ENCODE data around the gene ITPR2.
"Not testable (repeated sequence)": the region's sequence is repeated elsewhere in the genome, so short reads cannot be mapped to it uniquely, and the experiment has no call there.

Gene ITPR2

GRCh38 chr12:26633591-26634210, 199.3 kb downstream of the ITPR2 start:
- DNase-seq (ENCODE audit: low read depth in 2 of 3, low spot score in 2 of 3), result no peak

- DNase-seq (ENCODE audit: low read depth in 2 of 3, low spot score in 2 of 3), result no peak
These were observed 200.2 kb downstream of the ITPR2 start for GRCh38 chr12:26632756-26633155.

DNA sequence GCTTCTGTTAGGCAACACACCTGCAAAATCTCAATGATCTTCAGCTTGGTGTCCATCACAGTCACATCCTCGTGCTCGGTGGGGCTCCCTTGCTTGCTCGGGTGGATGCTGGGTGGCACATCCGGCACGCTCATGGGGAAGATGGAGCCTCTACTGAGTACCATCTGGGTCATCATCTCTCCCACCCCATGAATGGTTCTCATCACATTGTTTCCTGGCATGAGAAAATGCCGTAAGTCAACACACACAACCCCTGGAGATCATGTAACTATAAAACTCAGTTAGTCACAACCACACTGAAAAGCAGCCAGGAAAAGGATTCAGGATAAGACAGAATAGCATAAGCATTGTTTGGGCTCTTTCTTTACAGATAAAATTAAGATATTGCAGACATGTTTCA, 201.1 kb downstream of the ITPR2 start:
- DNase-seq (ENCODE audit: low read depth in 2 of 3, low spot score in 2 of 3), result no peak

DNA sequence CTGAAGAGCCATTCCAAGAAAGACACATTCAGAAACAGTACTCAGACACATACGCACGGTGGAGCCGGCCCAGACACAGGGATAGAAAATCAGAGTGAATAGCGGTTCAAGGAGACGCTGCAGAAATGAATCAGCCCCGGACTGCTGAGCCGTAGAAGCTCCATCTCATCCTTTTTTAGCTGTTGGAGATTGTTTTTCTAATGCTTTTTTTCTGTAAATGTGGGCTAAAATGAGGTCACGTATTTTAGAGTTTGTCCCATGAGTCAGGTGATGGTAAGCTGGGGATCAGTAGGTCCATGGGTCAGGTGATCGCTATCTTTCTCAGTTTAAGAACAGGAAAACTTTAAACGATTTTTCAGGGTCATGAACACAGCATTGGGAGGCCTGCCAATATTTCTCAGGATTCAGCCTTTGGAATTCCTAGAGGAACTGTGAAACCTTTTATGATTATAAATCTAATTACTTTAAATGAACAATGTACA, 202.4 kb downstream of the ITPR2 start:
- DNase-seq (ENCODE audit: low read depth in 2 of 3, low spot score in 2 of 3), result no peak

DNA sequence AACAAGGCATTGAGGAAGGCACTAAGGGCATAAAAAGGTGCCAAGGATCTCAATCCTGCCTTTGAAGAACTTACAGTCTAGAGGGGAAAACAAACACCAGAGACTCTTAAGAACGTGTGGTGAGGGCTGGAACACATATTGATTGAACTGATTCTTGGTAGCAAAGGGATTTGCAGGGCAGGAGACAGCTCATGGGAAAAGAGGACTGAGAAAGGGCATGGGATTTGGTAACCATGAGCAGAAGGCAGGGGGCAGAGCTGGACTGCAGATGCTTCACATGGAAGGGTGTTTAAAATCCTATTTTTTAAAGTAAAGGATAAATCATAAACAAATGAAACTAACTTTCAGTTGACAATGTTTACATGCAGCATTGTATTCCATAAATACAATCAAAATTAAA, 203.1 kb downstream of the ITPR2 start:
- no peak for DNase-seq (ENCODE audit: low read depth in 2 of 3, low spot score in 2 of 3)

DNA sequence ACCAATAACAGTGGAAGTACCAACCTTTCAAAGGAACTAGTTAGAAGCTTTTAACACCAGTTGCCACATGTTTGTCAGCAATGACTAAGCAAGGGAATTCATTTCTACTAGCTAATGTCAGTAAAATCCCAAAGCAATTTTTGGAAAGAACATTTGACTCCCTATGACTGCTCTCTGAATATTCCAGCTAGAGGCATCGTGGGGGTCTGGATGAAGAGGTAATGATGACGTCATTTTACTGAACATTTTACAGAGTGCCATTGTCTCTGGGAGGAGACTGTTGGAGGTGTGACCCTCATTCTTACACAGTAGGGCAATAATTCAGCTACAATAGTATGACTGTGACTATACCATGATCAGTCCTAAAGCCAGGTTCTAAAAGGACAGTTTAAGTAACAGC, 204.8 kb downstream of the ITPR2 start:
- no peak for DNase-seq (ENCODE audit: low read depth in 2 of 3, low spot score in 2 of 3)

- no peak for DNase-seq (ENCODE audit: low read depth in 2 of 3, low spot score in 2 of 3)
These were observed 205.7 kb downstream of the ITPR2 start for GRCh38 chr12:26627335-26627734.

GRCh38 chr12:26623136-26623535, 209.9 kb downstream of the ITPR2 start:
- no peak for DNase-seq (ENCODE audit: low read depth in 2 of 3, low spot score in 2 of 3)

DNA sequence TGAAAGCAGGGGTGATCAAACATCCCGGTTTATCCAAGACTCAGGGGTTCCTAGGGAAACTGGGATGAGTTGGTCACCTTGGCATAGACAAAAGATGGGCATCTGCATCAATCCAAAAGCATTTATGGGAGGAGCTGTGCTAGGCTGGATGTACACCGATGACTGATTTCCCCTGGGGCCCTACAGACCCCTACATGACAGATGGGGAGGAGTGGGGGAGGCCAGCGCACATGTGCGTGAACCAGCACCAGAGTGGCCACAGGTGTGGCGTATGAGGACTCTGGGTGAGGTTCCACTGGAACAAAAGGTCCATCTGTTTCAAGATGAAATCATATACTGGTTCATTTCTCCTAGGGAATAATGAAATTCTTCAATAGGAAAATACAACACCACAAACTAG, 210.4 kb downstream of the ITPR2 start:
- DNase-seq (ENCODE audit: low read depth in 2 of 3, low spot score in 2 of 3), result no peak

DNA sequence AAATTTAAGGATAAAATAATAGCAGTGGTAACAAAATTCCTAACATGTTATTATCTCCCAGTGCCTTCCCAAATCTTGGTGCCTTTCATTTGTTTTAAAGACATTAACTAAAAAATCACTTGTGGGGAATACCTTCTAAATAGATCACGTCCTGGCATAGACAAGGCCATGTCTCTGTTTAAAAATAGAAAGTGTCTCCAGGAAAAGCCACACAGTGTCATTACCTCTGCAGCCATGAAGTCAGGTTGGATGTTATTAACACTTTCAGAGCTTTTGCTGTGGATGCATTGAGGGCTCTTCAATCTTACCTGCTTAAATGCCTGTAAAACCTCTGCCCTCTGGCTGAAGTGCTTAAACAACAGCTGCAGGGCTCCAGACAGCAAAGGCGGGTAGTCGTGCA, 211.1 kb downstream of the ITPR2 start:
- DNase-seq (ENCODE audit: low read depth in 2 of 3, low spot score in 2 of 3), result no peak

- no peak for DNase-seq (ENCODE audit: low read depth in 2 of 3, low spot score in 2 of 3)
These were observed 212.1 kb downstream of the ITPR2 start for GRCh38 chr12:26620907-26621306.

DNA sequence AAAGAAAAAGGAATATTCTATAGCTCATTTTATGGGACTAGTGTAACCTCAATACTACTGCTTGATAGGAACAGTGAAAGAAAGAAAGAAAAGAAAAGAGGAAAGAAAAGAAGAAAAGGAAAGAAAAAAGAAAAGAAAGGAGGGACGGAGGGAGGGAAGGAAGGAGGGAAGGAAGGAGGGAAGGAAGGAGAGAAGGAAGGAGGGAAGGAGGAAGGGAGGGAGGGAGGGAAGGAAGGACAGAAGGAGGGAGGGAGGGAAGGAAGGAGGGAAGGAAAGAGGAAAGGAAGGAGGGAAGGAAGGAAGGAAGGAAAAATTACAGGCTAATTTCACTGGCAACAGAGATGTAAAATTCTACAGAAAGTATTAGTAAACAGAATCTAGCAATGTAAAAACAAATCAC, 215.5 kb downstream of the ITPR2 start:
- no peak for DNase-seq (ENCODE audit: low read depth in 2 of 3, low spot score in 2 of 3)

DNA sequence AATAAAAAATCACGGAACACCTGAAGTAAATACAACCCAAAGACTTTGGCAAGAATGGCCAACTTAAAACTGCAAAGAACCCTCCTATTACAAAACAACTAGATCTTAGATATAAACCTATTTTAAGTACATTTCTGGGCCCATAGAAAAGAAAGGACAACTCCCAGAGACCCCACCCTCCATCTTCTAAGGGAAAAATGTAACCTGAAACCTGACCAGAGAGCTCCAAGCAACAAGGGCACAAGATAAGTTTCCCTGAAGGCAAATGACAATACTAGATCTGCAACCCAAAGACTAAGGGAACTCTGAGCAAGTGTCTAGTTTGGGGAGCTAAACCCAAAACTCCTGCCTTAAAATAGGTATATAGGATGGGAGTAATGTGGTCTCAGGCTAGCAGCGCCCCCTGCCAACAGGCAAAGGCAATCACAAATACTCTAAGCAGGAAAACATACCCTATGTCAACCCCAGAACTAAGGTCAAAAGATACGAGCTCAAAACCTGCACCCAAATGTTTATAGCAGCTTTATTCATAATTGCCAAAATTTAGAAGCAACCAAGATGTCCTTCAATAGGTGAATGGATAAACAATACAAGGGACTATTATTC, 218.9 kb downstream of the ITPR2 start:
- no peak for DNase-seq (ENCODE audit: low read depth in 2 of 3, low spot score in 2 of 3)

GRCh38 chr12:26612203-26612602, 220.8 kb downstream of the ITPR2 start:
- DNase-seq (ENCODE audit: low read depth in 2 of 3, low spot score in 2 of 3), result no peak

DNA sequence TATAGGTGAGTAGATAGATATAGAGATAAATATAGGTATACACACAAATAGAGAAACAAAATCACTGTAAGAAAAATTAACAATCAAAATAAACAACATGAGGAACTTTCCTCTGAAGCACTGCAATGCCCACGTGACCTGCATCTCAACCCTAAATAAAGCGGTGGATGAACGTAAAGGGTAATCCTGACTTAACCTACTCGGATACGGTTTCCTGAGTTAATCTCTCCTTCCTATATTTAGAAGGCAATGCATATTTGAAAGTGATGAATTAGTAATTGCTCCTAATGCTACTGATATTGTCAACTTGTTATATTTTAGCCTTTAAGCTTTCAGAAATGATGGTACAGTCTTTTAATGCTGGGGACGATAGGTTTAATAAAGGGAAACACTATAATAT, 221.4 kb downstream of the ITPR2 start:
- DNase-seq (ENCODE audit: low read depth in 2 of 3, low spot score in 2 of 3), result no peak

DNA sequence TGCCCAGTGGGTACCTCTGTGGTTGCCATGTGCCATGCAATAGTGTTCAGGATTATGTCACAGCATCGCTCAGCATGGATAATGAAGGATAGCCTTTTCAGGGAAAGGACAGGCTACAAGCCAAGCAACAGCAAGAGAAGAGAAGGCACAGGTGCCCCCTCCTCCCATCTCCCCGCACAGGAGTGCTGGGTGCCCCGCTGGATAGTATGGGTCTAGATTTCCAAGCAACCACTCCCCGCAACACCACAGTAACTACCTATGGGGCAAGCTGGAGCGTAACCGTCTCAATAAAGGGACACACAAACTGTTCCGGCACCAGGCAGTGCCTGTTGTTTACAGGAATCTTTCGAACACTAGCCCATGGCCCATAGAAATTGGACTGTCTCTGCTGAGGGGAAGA, 222.2 kb downstream of the ITPR2 start:
- no peak for DNase-seq (ENCODE audit: low read depth in 2 of 3, low spot score in 2 of 3)

DNA sequence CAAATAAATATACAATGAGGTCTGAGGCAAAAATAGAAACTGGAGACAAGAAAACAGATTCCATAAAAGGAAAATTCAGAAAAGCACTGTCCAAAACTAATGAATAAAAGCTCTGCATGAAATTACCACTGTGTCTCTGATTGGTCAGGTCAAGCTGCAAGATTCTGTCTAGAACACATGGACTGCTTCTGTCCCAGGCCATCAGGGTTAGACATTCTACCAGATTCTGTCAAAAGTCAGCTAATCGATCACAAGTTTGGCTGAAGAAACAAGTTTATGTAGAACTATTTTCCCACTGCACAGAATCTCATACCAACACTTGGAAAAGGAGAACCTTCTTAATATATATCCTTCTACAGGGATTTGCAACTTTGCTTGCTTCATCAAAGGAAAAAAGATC, 223.0 kb downstream of the ITPR2 start:
- DNase-seq (ENCODE audit: low read depth in 2 of 3, low spot score in 2 of 3), result no peak

DNA sequence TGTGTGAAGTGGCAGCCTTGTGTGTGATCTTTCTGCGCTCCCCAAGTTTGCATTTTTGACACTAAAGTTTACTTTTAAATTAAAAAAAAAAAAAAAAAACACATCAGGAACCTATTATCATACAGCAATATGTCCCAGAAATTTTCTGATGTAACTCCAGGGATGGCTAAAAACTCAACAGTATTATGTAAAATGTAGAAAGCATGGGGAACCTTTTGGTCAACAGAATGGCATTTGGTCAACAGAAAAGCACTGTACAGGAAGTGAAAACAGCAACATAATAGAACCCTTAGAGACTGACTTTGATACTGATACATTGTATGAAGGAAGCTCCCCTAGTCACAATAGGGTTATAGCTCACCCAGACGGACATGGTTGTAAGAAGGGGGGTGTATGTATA, 224.3 kb downstream of the ITPR2 start:
- DNase-seq (ENCODE audit: low read depth in 2 of 3, low spot score in 2 of 3), result no peak

- no peak for DNase-seq (ENCODE audit: low read depth in 2 of 3, low spot score in 2 of 3)
These were observed 224.7 kb downstream of the ITPR2 start for GRCh38 chr12:26608273-26608672.

DNA sequence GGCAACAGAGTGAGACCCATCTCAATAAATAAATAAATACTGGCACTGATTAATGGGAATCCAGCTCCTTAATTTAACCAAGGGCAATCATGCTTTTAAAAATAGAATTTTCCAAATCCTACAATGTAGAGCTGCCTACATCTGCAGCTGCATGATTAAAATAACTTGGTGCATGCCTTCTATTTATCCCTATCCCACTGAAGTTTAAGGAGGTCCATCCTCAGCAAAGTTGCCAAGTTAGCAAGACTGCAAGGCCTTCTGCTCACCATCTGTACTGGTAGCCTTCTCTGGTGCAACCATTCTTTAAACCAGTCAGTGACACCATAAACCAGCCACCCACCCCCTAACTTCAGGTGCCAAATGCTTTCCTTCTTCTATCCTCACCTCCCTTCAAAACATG, 226.1 kb downstream of the ITPR2 start:
- DNase-seq (ENCODE audit: low read depth in 2 of 3, low spot score in 2 of 3), result no peak

DNA sequence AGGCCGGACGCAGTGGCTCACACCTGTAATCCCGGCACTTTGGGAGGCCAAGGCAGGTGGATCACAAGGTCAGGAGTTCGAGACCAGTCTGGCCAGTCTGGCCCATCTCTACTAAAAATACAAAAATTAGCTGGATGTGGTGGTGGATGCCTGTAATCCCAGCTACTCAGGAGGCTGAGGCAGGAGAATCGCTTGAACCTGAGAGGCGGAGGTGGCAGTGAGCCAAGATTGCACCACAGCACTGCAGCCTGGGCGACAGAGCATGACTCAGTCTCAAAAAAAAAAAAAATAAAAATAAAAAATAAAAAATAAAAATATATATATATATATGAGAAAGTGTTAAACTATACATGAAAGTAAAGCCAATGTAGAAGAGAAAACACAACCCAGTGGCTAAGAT, 228.2 kb downstream of the ITPR2 start:
- not testable (repeated sequence) for DNase-seq (ENCODE audit: low read depth in 2 of 3, low spot score in 2 of 3)

- no peak for DNase-seq (ENCODE audit: low read depth in 2 of 3, low spot score in 2 of 3)
These were observed 233.8 kb downstream of the ITPR2 start for GRCh38 chr12:26599096-26599695.

DNA sequence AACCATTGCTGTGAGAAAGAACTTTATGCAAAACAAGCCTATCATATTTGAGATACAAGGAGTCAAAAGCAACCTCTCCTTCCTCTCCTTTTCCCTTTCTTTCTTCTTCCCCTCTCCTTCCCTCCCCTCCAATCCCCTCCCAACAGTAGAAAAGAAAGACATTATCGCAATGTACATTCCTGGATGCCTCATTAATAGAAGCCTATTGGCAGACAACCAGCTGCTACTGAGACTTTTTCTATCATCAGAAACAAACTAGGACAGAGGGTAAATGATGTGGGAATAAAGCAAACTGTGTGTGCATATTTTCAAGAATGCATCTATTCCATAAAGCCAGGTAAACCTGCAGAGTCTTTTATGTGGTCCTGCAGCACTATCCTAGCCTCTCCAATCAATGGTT, 237.2 kb downstream of the ITPR2 start:
- no peak for DNase-seq (ENCODE audit: low read depth in 2 of 3, low spot score in 2 of 3)
